GM12891 (cell line): ENCODE measurements around the gene ZNF385D.

Experiments used
- DNase-seq: peaks from one replicate; pipeline ENCODE4 v3.0.0; 2011; ENCODE audit warnings: low spot score; ENCODE audit not compliant: insufficient read length
- FAIRE-seq: peaks from 2 replicates; lab custom pipeline; 2011; peaks lifted over from hg19 to GRCh38; lab: Jason Lieb, UNC
- PAX5 ChIP-seq: IDR thresholded peaks from 2 replicates; pipeline ENCODE4 v1.6.1; 2011; ENCODE audit warnings: low read length, moderate library complexity, mild to moderate bottlenecking; ENCODE audit not compliant: insufficient read depth, severe bottlenecking
- POLR2A ChIP-seq: IDR thresholded peaks from 2 replicates; pipeline ENCODE4 v1.6.1; 2011; ENCODE audit warnings: low read depth, low read length, control low read depth
- POLR2AphosphoS5 ChIP-seq: IDR thresholded peaks from 2 replicates; pipeline ENCODE4 v1.6.1; 2011; ENCODE audit warnings: low read depth, low read length, control low read depth
- POU2F2 ChIP-seq: IDR thresholded peaks from 2 replicates; pipeline ENCODE4 v1.6.1; 2011; ENCODE audit warnings: low read depth, mild to moderate bottlenecking, control low read depth, low read length, moderate library complexity
- SPI1 ChIP-seq: IDR thresholded peaks from 2 replicates; pipeline ENCODE4 v1.6.1; 2011; ENCODE audit warnings: low read depth, low read length, control low read depth
- TAF1 ChIP-seq: IDR thresholded peaks from 2 replicates; pipeline ENCODE4 v1.6.1; 2011; ENCODE audit warnings: low read depth, low read length, control low read depth

Gene ZNF385D

DNA sequence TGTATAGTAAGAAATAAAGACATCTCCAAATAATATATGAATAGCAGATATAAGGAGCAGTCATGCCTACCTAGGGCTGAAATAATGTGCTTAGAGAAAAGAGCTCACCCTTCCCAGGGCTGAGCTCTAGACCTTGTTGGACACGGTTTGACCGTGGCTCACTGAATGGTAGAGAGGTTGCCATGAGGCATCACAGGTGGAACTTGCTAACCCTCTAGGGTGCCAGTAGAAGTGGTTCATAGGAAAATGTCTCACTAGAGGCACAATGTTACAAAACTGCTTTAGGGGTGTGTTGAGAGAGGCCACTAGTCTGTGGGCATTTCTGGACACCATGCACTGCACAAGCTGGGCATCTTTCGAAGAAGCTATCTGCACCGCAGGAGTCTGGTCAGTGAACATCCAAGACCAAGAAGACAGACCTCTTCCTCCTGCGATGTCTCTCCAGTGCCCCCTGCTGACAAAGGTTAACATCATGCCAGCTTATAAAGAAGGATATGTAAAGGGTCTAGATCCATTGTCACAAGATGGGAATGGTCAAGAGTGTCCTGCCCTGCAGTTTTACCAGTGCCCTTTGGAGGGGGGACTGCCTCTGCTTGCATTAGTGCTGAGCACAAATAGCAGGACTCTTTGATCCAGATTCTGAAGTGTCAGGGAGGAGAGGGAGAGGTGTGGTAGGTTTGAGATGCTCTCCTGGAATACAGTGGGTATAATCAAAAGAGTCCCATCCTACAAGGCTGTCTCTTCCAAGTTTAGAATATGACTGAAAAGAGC lies 266.8 kb downstream of the ZNF385D start:
- TF ChIP-seq POU2F2 (no peak), SPI1 (no peak), POLR2AphosphoS5 (no peak), TAF1 (no peak)
- DNase-seq (peak; percentile 0), FAIRE-seq (peak; percentile 66)

DNA sequence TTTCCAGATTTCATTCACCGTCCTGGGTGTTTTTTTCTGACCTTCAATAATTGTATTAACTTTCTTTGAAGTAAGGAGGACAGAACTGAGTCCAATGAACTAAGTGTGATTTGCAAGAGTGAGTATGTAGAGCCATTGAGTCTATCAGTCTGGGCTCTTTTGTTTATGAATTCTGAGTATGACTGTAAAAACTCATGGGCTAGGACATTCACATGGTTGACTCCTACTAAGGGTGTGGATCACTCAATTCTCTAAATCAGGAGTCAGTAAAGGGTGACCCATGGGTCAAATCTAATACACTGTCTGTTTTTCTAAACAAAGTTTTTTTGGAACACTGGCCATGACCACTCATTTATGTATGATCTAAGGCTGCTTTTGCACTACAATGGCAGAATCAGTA lies 269.0 kb downstream of the ZNF385D start:
- no peak for FAIRE-seq
- no peak for TF ChIP-seq PAX5
- no peak for TF ChIP-seq SPI1
- TF ChIP-seq TAF1: no peak
- TF ChIP-seq POU2F2: no peak
- no peak for TF ChIP-seq POLR2AphosphoS5
- no peak for TF ChIP-seq POLR2A

DNA sequence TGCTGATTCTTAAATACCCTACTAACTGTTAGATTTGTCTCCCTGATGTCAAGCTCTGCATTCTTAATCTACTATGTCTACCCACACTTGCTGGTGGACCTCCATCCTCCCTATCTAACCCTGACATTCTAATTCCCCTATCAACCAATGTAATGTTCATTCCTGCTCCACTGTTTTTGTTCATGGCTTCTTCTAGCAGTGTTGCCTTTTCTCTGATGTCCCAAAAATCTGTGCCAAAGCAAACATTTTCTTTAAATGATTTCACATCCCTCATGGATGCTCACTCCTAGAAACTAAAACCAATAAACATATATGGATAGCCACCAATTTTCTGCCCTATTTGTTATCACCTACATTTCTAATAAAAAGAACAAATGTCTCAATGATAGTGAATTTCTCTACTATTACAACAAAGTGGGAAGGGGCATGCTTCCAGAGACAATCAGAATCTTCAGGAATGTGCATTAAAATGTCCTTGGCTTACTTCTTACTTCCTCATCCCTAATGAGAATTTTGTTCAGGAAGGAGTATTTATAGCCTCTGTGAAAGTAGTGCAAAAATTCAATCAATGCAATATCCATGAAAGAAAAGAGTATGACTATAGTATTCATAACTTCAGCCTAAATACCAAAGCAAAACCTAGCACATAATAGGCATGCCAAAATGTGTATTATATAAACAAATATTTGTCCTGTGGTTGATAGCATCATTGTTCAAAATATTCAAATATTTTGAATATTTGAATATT lies 273.3 kb downstream of the ZNF385D start:
- DNase-seq (no peak), FAIRE-seq (no peak)
- TF ChIP-seq SPI1: no peak
- TF ChIP-seq PAX5: no peak
- no peak for TF ChIP-seq POLR2AphosphoS5
- no peak for TF ChIP-seq POU2F2
- TF ChIP-seq TAF1: no peak
- no peak for TF ChIP-seq POLR2A

More for the DNA sequence above, 269.0 kb downstream of the ZNF385D start:
- no peak for DNase-seq

DNA sequence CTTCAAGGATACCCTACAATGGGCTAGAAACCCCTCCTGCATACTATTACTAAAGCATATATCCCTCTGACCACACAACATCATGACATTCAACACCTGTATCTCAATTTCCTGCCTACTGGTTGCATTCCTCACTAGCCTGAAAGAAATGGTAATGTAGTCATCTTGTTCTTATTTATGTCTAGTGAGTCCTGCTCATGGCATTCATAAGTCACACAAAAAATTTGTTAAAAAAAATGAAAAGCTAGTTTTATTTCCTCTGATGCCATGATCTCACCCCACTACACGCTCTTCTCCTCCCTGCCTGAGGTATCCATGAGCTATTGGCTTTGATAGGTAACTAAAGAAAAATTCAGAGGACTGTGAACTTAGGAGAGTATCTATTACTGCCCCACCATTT lies 284.5 kb downstream of the ZNF385D start:
- FAIRE-seq (no peak), DNase-seq (no peak)
- TF ChIP-seq POLR2AphosphoS5 (no peak), SPI1 (no peak), POU2F2 (no peak), PAX5 (no peak), TAF1 (no peak), POLR2A (no peak)

DNA sequence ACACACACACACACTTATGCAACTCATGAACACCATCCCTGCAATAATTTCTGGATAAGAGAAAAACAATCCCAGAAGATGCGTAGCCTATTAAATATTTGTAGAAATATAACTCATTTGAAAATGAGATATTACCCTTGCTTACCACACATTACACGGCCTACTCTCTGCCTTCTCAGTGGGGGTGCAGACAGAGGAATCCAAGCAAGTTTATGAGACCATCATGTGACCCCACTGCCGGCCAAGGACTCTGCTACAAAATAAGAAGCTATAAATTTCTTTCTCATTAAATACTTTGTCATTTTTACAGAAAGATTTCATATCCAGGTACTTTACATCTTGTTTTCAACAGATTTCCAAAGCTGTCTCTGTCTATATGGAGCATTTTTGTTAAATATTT lies 286.3 kb downstream of the ZNF385D start:
- FAIRE-seq (no peak), DNase-seq (no peak)
- TF ChIP-seq POLR2A: no peak
- TF ChIP-seq POU2F2: no peak
- no peak for TF ChIP-seq TAF1
- TF ChIP-seq SPI1: no peak
- no peak for TF ChIP-seq PAX5
- no peak for TF ChIP-seq POLR2AphosphoS5

GRCh38 chr3:21463319-21463718 lies 287.7 kb downstream of the ZNF385D start:
- no peak for FAIRE-seq
- no peak for DNase-seq
- no peak for TF ChIP-seq POU2F2
- TF ChIP-seq TAF1: no peak
- TF ChIP-seq SPI1: no peak
- TF ChIP-seq PAX5: no peak
- no peak for TF ChIP-seq POLR2AphosphoS5
- no peak for TF ChIP-seq POLR2A

GRCh38 chr3:21462141-21462540 lies 288.9 kb downstream of the ZNF385D start:
- FAIRE-seq (no peak), DNase-seq (no peak)
- TF ChIP-seq POU2F2 (no peak), SPI1 (no peak), POLR2AphosphoS5 (no peak), TAF1 (no peak), POLR2A (no peak), PAX5 (no peak)

- FAIRE-seq: no peak
- no peak for DNase-seq
- no peak for TF ChIP-seq POLR2AphosphoS5
- TF ChIP-seq POU2F2: no peak
- TF ChIP-seq POLR2A: no peak
- no peak for TF ChIP-seq TAF1
- TF ChIP-seq PAX5: no peak
- TF ChIP-seq SPI1: no peak
Measured at GRCh38 chr3:21457084-21457483, 293.9 kb downstream of the ZNF385D start.

DNA sequence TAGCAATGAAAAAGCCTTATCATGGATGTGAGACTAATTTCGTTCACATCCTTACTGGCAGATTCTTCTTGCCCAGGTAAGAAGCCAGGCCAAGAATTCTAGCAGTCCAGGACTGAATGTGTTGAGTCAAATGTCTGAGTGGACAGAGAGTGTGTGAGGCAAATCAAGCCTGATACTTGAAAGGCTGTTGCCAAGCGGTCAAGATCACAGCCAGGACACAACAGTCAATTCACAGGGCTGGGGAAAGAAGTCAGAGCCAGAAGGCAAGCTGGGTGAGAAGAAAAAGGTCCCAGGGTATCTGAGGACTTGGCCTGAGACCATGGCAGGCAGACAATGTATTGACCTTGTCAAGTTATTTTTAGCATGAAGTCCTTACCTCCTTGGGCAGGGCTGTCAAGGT lies 301.3 kb downstream of the ZNF385D start:
- TF ChIP-seq TAF1 (no peak), POLR2AphosphoS5 (no peak), PAX5 (no peak), SPI1 (no peak), POU2F2 (no peak), POLR2A (no peak)
- DNase-seq (no peak), FAIRE-seq (no peak)

- no peak for FAIRE-seq
- no peak for DNase-seq
- TF ChIP-seq TAF1 (no peak), SPI1 (no peak), PAX5 (no peak)
Measured at GRCh38 chr3:21447476-21448151, 303.4 kb downstream of the ZNF385D start.
